Stimulated activated CD4-positive, alpha-beta T cell treated with anti-CD3 and anti-CD28 coated beads, Interleukin-2, amount 100 ng/mL, for 4 hours (primary cell): ENCODE data around the gene PROZ.

ENCODE experiments used
- DNase-seq: peaks from one replicate; pipeline ENCODE4 v3.0.0-alpha.2; 2020; ENCODE audit warnings: low read depth

The PROZ gene

DNA sequence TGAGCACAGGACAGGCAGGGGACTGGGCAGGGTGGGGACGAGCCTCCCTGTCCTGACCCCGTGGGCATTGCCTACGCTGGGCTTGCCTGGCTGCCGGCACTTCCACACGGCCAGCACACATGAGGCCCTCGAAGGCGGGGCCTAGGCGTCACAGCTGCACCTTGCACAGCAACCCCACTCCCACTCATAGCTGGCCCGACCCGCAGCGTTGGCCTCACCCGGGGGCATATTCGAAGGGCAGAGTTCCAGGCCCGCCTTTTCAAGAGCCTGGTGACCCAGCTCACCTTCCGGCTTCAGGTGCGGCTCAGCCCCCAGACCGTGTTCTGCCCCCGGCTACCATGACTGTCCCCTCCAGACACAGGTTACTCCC is 16.9 kb upstream of the PROZ start:
- DNase-seq, result no peak

DNA sequence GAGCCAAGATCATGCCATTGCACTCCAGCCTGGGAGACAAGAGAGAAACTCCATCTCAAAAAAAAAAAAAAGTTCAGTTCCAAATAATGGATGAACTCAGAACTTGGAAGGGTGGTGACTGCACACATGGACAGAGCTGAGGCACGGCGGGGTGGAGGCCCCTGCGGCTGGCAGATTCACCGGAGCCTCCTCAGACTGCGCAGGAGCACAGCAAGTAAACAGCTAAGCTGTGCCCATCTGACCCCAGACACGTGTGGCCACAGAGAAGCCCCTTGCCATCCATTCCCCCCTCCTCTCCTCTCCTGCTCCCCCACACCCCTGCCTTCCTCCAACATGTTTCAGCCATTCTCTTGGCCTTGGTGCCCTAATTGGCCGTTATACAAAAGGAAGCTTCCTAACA is 15.6 kb upstream of the PROZ start:
- DNase-seq, result no peak

DNA sequence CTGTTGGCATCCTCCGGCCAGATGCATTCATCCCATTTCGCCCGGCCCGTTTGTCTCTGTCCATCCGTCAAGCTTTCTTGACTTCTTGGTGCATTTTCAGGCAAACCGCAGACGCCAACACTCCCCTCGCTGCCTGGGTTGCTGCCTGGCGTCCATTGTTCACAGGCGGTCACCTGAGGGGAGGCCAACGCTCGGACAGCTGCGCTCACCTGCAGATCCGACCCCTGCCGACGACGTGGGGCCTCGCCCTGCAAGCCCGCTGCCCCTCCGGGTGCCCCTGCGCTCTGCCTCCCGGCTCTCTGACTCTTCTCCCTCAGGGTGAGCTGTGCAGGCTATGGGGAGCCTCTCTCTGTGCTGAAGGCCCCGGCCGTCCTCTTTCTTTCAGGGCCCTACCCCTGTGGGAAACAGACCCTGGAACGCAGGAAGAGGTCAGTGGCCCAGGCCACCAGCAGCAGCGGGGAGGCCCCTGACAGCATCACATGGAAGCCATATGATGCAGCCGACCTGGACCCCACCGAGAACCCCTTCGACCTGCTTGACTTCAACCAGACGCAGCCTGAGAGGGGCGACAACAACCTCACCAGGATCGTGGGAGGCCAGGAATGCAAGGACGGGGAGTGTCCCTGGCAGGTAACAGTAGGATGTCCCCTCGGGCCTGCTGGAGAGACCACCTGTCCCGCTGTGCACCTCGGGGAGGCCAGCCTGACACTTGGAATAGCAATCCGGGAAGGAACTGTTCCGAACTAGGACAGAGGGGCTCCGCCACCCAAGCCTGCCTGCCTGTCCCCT is 14.8 kb upstream of the PROZ start:
- DNase-seq, result no peak

DNA sequence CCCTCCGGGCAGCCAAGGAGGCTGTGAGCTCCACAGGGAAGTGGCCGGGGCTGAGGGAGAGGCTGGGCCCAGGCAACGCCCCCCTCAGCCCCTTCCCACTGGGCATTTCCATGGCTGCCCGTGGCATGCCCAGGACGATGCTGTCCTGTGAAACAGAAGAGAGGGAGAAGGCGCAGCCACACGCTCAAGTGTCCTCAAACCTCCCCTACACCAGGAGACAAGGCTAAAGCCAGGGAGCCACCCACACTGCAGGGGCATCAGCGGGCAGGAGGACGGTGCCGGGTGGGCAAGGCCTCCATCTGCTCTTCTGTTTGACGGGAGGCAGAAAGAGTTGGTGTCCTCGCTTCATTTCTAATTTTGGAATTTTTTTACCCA is 14.2 kb upstream of the PROZ start:
- no peak for DNase-seq

DNA sequence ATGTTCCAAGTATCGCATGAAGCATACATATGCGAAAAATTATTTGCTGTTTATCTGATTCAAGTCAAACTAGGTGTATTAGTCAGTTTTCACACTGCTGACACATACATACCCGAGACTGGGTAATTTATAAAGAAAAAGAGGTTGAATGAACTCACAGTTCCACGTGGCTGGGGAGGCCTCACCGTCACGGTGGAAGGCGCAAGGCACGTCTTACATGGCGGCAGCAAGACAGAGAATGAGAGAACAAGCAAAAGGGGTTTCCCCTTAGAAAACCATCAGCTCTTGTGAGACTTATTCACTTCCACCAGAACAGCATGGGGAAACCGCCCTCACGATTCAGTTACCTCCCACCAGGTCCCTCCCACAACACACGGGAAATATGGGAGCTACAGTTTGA is 13.0 kb upstream of the PROZ start:
- DNase-seq, result no peak

DNA sequence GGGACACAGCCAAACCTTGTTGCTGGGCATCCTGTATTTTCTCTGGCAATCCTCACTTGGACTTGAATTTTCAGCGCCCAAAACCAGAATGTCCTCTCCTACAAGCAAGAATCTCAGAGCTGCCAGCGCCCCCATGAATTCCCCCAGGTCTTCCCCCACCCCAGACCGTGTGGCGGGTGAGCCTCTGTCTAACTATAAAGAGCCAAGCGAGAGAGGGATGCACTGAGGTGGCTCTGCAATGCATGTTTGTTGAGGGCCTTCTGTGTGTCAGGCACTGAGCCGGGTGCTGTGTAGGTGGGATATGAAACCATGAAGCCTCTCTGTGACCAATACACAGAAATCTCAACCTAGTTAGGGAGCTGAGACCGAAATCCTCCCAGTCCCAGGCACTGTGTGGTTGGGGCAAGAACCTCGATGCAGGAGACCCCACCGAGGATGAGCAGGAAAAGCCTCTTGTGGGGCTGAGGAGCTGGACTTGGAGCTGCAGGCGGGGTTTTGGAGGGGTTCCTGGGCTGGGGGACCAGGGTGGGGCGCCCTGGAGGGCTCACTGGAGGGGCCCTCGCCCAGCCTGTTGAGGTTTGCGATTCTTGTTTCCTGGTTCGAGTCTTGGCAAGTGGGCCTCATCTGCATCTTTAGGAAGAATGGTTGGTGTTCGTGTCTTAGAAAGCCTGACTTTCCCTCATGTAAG is 12.4 kb upstream of the PROZ start:
- DNase-seq, result no peak

DNA sequence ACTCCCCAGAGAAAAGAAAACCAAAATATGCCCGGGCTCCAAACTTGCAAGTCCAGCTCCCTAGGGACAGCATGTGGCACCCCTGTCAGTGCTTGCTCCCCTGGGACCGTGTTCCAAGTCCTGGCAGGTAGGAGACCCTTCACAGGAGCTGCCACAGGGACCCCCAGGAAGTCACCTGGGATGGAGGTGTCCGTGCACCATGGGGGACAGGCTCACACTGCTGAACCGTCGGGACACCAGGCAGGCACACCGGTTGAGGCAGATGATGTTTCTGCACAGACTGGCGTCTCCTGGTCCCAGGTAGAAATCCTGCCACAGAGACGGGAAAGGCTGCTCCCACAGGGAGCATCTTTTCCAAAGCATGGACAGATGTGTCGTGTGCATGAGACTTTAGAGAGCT is 11.7 kb upstream of the PROZ start:
- DNase-seq, result no peak

DNA sequence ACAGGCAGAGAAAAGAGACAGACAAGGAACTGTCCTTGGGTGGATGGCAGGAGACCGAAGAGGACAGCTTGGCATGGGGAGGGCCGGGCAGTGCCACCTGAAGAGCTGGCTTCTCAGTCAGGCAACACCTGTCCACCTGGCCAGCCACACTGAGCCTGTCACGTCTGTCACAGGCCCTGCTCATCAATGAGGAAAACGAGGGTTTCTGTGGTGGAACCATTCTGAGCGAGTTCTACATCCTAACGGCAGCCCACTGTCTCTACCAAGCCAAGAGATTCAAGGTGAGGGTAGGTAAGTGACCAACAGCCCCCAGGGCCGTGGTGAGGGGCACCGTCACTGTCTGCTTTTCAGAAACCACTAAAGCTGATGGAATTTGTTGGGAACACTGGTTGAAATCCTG is 11.2 kb upstream of the PROZ start:
- DNase-seq, result no peak

DNA sequence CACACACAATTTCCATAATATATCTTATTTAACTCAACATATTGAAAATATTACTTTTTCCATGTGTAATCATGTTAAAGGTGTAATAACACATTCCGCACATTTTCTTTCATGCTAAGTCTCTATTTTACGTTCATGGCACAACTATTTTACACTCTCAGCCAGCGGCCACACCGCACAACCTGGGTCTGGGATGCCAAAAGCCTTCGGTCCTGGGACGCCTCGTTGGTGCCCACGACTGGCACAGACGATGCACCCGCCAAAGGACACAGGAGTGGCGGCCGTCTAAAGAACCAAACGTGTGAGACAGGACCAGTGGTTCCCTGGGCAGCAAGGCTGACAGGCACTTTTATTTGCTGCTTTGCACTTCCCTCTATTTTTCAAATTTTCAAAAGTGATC is 10.0 kb upstream of the PROZ start:
- DNase-seq, result no peak

DNA sequence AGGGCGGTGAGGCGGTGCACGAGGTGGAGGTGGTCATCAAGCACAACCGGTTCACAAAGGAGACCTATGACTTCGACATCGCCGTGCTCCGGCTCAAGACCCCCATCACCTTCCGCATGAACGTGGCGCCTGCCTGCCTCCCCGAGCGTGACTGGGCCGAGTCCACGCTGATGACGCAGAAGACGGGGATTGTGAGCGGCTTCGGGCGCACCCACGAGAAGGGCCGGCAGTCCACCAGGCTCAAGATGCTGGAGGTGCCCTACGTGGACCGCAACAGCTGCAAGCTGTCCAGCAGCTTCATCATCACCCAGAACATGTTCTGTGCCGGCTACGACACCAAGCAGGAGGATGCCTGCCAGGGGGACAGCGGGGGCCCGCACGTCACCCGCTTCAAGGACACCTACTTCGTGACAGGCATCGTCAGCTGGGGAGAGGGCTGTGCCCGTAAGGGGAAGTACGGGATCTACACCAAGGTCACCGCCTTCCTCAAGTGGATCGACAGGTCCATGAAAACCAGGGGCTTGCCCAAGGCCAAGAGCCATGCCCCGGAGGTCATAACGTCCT is 9.4 kb upstream of the PROZ start:
- no peak for DNase-seq

DNA sequence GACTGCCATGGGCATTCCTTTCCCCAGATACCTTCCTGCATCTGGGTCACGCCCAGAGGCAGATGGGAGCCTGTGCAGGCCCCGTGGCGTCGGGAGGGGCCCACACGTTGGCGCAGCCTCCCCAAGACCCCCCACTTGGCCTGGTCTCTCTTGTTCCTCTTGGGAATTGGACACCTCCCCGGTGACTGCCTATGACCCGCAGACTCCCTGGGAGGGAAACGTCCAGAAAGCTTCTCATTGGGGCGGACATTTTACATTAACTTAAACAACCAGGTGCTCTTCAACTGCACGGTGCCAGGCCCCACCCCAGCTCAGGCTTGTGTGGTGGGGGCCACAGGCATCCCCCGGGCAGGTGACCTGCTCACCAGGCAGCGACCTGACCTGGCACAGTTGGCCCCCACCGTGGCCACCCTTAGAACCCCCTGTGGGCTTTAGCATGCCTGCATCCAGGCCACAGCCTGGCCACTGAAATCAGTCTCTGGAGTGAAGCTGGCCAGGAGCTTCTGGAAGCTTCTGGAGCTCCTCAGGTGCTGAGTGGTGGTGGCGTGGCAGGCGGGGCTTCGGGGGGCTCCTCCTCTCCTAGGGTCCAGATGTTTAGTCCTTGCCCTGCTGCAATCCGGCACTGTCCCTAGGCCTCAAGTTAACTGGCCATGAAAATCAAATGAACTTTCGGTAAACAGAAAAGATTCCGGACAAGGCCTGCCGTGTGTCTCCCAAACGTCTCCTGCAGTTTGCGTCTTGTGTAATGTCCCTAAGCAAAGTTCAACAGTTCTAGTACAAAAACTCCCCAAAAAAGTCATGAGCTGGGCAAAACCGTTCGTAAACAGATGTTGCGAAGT is 8.5 kb upstream of the PROZ start:
- DNase-seq, result no peak

DNA sequence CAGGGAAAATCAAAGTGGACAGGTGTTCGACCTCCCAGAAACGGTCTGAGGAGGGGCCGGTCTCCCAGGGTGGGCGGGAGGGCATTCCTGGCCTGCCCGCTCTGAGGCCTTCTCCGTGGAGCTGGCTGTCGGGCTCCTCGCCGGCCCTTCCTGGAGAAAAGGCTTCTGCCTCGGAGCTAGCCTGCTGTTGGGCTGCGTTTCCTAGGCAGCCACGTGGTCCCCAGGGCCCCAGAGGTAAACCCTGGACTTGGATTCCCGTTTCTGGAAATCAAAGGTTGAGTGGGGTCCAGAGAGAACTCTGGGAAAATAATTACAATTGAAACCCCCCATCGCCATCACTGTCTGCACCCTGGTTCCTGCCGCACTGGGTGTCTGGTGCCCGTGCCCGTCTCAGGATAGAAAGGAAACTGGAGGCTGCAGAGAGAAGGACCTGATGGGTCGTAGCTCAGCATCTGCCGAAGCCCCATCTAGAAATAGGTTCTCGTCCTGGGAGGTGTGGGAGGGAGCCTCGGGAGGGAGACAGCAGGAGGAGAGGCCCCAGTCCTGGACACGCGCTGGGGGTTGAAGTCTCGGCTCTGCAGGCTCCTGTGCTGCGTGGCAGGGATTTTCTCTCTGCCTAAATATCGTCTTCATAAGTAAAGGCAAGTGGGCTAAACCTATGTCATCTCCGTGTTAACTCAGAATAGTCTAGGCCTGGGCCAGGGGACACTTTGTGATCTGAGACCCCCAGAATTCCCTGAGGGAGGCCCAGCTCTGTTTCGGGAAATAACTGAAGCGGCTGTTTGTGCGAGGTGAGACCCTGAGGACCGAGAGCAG is 7.7 kb upstream of the PROZ start:
- DNase-seq, result no peak

DNA sequence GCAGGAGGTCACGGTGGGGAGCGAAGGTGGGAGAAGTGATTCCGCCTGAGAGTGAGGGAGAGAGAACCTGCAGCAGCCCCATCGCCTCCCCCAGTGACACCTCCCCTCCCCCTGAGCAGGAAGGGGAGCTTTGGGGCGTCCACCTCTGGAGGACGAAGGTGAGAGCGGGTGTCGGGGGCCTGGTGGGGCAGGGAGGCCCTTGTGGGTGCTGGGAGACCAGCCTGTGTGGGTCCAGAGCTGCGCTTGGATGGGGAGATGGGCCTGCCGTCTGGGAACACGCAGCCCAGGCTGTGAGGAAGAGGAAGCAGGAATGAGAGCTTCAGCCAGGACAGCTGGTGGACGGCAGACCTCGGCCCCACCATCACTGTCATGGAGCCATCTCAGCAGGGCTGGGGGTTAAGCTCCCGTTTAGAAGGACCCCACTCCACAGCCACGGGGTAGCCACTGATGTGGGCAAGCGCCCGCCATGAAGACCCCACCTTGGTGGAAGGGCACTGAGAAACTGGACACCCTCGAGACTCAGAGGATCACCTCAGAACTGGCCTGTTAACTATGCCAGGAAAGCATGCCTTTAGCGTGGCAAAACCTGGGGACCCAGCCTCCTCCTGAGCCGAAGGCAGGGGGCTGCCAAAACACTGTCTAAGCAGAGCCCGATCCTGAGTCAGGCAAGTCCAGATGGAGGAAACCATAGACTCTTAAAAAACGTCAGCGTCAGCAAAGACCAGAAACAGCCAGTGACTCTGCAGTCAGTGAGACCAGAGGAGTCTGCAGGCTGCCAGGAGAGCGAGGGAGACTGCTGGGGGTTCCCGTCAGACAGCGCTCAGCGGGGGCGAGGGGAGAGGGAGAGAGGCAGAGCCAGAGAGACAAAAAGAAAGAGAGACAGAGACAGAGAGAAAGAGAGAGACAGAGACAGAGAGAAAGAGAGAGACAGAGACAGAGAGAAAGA is 6.4 kb upstream of the PROZ start:
- no peak for DNase-seq

DNA sequence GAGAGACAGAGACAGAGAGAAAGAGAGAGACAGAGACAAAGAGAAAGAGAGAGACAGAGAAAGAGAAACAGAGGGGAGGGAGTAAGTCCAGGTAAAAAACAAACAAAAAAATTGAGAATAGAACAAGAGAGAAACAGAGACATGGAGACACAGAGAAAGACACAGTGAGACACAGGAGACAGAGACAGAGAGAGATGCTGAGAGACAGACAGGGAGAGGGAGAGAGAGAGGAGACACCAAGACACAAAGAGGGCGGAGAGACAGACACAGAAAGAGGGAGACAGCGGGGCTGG is 5.8 kb upstream of the PROZ start:
- no peak for DNase-seq

DNA sequence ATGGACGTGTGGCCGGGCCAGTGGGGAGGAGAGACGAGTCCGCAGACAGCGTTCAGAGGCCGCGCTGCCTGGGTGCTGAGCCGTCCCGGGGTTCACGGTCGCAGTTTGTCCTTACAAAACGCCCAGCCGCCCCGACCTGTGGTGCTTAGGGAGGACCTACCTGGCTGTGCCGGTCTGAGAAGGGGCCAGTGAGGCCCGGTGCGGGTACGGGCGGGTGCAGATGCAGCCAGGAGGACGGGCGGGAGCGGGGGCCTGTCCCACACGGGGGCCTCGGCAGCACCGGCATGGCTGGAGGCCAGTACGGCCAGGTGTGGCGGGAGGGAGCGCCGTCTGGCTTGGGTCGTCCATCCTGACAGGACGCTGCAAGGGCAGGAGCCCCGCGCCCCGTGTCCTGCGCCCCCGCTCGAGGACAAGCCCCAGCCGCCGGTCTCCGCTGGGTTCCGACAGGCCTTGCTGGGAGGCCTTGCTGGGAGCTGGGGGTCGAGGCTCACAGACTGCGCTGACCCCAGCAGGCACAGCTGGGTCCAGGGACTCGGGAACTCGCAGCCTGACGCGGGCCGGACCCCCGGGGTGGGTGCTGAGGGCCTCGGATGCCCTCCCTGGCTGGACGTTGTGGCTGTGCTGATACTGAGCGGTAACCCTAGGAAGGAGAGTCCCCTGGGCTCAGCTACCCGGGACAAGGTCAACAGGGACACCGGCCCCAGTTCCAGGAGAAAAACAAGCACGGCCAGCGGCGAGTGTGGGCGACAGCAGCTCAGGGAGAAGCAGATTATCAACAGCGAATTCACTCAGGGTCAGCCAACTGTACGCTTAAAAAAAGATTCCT is 5.3 kb upstream of the PROZ start:
- DNase-seq, result no peak

DNA sequence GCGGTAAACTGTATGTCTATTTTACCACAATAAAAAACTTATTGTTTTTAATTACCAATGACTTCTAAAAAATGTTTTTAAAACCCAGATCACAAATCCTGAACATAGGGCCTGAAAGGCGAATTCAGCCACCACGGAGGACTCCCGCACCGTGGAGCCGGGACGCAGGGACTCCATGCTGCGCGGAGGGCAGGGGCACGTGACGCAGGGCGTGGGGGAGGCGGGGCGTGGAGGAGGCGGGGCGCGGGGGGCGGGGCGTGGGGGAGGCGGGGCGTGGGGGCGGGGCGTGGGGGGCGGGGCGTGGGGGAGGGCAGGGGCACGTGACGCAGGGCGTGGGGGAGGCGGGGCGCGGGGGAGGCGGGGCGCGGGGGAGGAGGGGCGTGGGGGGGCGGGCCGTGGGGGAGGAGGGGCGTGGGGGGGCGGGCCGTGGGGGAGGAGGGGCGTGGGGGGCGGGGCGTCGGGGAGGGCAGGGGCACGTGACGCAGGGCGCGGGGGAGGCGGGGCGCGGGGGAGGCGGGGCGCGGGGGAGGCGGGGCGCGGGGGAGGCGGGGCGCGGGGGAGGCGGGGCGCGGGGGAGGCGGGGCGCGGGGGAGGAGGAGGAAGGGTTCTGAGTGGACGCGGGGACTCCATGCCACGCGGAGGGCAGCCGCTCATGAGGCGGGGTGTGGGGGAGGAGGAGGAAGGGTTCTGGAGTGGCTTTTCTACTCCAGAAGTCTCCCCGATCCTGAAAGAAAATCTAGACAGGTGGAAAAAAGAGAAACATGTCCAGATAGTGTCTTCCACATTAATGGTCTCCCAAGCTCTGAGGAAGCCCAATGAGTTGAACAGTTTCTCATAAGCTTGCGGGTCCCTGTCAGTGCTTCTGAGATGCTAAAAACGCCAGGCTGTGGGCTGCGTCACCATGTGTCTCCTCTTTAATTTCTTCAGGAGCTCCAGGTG is 4.4 kb upstream of the PROZ start:
- peak; percentile 63 for DNase-seq

DNA sequence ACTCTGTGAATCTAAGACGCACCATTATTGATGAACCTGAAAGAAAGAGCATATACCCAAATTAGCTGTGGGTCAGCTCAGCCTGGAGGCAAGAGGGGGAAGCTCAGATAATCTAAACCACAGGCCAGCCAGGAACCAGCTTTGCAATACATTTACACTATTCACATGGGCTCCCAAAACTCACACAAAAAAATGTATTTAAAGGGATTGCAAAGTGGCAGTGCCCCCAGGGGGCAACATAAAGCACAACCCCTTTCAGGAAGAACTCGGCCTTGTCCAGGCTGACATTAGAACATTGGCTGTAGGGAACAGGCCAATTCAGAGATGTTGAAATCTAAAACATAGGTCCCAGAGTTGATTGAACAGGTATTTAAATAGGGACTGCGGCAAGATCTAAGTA is 3.2 kb upstream of the PROZ start:
- no peak for DNase-seq

DNA sequence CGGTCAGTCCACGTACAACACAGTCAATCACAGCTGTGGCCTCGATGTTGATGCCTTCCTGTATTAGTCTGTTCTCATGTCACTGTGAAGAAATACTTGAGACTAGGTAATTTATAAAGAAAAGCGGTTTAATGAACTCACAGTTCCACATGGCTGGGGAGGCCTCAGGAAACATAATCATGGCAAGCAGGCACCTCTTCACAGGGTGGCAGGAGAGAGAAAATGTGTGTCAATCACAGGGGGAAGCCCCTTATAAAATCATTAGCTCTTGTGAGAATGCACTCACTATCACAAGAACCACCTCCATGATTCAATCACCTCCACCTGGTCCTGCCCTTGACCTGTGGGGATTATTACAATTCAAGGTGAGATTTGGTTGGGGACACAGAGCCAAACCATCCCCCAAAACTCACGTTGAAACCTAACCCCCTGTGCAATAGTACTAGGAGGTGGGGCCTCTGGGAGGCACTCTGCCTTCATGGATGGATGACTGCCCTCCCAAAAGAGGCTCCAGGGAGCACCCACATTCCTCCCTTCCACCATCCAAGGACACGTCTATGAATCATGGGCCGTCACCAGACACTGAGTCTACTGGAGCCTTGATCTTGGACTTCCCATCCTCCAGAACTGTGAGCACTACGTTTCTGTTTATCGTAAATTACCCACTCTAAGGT is 2.3 kb upstream of the PROZ start:
- no peak for DNase-seq
